GM12878 (cell line): ENCODE results near the gene PCSK6.

ENCODE experiments used
- CEBPB ChIP-seq, 2 experiments: fragments of 150-350 bp in 1 of 2; IDR thresholded peaks; 2 replicates each; pipeline ENCODE4 v1.6.1; 2012 to 2014; ENCODE audit warnings: low read depth in 2 of 2, low read length in 2 of 2, borderline replicate concordance in 1 of 2, inconsistent platforms in 1 of 2
- CTCF ChIP-seq, 3 experiments: IDR thresholded peaks in 2 of 3; conservative IDR thresholded peaks in 1 of 3; 2 replicates each; pipeline ENCODE4 v1.5.1; 2011; ENCODE audit warnings: low read depth in 3 of 3, low read length in 3 of 3, mild to moderate bottlenecking in 3 of 3, control low read depth in 2 of 3, moderate library complexity in 2 of 3, inconsistent platforms in 1 of 3, mixed read lengths in 1 of 3; ENCODE audit not compliant: control insufficient read depth in 2 of 3, insufficient read depth in 1 of 3; ENCODE audit errors: extremely low read depth in 1 of 3
- EP300 ChIP-seq, 2 experiments: fragments of 150-350 bp in 1 of 2; IDR thresholded peaks; 2 replicates each; pipeline ENCODE4 v1.6.1; 2011 to 2012; ENCODE audit warnings: low read depth in 2 of 2, low read length in 2 of 2, borderline replicate concordance in 1 of 2, improper control_type of control experiment in 1 of 2, inconsistent platforms in 1 of 2; ENCODE audit not compliant: control insufficient read depth in 1 of 2
- HDAC6 ChIP-seq: fragments of 200-600 bp; sonication (generic); IDR thresholded peaks from one replicate; pipeline ENCODE4 v1.8.0; 2017; ENCODE audit warnings: antibody characterized with exemption; ENCODE audit not compliant: unreplicated experiment
- NFIC ChIP-seq: IDR thresholded peaks from 2 replicates; pipeline ENCODE4 v1.6.1; 2012; ENCODE audit warnings: low read depth, mild to moderate bottlenecking, inconsistent platforms, low read length, moderate library complexity
- POLR2A ChIP-seq: IDR thresholded peaks from 2 replicates; pipeline ENCODE4 v1.6.1; 2011; ENCODE audit warnings: low read depth, mild to moderate bottlenecking, low read length
- SIN3A ChIP-seq: IDR thresholded peaks from 2 replicates; pipeline ENCODE4 v1.6.1; 2012; ENCODE audit warnings: low read depth, low read length, improper control_type of control experiment
- SREBF1 ChIP-seq: IDR thresholded peaks from 2 replicates; pipeline ENCODE4 v1.6.1; 2012; ENCODE audit warnings: mild to moderate bottlenecking, low read length
- STAT1 ChIP-seq: fragments of 450-650 bp; conservative IDR thresholded peaks from 2 replicates; pipeline ENCODE4 v1.6.1; 2014; ENCODE audit warnings: antibody characterized with exemption, mild to moderate bottlenecking
- TCF12 ChIP-seq: IDR thresholded peaks from 2 replicates; pipeline ENCODE4 v1.6.1; 2011; ENCODE audit warnings: low read depth, mild to moderate bottlenecking, low read length

DNA sequence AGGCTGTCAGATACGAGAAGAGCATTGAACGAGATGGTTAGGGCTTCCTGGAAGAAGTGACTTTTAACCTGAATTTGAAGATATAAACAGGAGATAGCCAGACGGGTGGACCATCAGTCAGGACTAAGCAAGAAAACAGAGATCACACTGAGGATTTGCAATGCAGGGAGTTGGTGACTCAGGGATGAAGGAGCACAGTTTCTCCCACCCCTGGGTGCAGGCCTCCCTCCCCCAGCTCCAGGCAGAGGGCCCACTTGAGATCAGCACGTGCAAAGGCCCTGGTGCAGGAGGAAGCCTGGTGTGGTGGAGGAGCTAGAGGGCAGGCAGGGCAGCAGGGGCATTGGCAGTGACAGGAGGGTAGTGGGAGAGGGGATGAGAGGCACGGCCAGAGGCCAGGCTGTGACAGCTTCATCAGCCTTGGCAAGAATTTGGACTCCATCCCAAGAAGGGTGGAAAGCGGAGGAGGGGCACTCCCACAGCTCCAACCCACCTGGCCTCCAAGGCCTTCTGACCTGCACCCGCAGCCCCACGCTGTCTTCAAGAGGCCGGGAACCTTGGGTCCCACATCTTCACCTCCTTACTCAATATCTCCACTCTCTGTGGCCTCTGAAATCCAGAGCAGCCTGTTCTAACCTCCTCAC, 8.7 kb upstream of the PCSK6 start:
- TF ChIP-seq CTCF (IDR thresholded peaks at IDR 0.05 in 2 of 3, conservative IDR thresholded peaks at IDR 0.05 in 1 of 3; ENCODE audit: control insufficient read depth in 2 of 3, extremely low read depth in 1 of 3, insufficient read depth in 1 of 3, low read depth in 3 of 3, low read length in 3 of 3), result no peak
- TF ChIP-seq POLR2A, result no peak
- no peak for TF ChIP-seq HDAC6
- TF ChIP-seq EP300 (IDR thresholded peaks at IDR 0.05; ENCODE audit: borderline replicate concordance in 1 of 2, control insufficient read depth in 1 of 2, low read depth in 2 of 2, low read length in 2 of 2), result no peak
- TF ChIP-seq CEBPB (IDR thresholded peaks at IDR 0.05; ENCODE audit: borderline replicate concordance in 1 of 2, low read depth in 2 of 2, low read length in 2 of 2), result no peak
- TF ChIP-seq TCF12, result no peak
- no peak for TF ChIP-seq STAT1
- TF ChIP-seq SIN3A, result no peak
- TF ChIP-seq SREBF1, result no peak
- no peak for TF ChIP-seq NFIC
